ENCODE results near the gene KRTAP12-3. TPM values are rescaled to one million over a fixed set of nuclear protein-coding genes. Genes with fewer than 3 reads are reported as not detected.
"Not testable (repeated sequence)": the region's sequence is repeated elsewhere in the genome, so short reads cannot be mapped to it uniquely, and the experiment has no call there.

KRTAP12-3 gene
- total RNA-seq, 1 donor: not detected

DNA sequence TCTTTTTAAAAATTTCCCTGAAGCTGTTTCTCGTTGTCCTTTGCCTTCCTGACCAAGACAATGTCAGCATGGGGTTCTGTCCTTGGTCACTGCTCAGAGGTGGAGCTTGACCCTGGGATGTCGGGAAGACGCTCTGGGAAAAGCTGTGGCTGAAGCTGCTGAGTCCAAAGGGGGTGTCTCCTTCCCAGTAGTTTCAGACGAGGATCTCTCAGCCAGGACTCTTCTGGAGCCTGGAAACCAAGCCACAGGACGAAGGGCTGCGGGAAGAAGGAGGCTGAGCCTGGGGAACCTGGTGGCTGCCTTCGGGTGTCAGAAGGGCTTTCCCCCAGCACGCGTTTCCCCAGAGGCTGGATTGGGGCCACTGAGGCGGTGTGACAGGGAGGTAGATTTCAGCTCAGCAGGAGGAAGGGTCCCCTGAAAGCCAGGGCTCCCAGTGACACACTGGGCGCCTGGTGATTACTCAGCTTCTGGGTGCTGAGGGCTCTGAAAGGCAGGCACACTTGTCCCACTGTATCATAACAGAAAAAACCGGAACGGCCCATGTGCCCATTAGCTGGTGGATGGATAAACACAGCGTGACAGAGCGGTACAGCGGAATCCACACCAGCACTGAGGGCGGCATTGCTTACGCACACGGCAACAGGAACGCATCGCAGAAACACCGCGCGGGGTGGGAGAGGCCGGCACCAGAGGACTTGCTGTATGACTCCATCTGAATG lies 29.3 kb downstream of the KRTAP12-3 start:
- TF ChIP-seq, protein P1, sequence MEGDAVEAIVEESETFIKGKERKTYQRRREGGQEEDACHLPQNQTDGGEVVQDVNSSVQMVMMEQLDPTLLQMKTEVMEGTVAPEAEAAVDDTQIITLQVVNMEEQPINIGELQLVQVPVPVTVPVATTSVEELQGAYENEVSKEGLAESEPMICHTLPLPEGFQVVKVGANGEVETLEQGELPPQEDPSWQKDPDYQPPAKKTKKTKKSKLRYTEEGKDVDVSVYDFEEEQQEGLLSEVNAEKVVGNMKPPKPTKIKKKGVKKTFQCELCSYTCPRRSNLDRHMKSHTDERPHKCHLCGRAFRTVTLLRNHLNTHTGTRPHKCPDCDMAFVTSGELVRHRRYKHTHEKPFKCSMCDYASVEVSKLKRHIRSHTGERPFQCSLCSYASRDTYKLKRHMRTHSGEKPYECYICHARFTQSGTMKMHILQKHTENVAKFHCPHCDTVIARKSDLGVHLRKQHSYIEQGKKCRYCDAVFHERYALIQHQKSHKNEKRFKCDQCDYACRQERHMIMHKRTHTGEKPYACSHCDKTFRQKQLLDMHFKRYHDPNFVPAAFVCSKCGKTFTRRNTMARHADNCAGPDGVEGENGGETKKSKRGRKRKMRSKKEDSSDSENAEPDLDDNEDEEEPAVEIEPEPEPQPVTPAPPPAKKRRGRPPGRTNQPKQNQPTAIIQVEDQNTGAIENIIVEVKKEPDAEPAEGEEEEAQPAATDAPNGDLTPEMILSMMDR (IDR thresholded peaks at IDR 0.05; ENCODE audit: insufficient read depth, low read depth, low read length): no peak
- H3K4me3 ChIP-seq (ENCODE audit: low read depth, low read length): no peak overlapping the region
- no peak for DNase-seq (ENCODE audit: low read depth)

DNA sequence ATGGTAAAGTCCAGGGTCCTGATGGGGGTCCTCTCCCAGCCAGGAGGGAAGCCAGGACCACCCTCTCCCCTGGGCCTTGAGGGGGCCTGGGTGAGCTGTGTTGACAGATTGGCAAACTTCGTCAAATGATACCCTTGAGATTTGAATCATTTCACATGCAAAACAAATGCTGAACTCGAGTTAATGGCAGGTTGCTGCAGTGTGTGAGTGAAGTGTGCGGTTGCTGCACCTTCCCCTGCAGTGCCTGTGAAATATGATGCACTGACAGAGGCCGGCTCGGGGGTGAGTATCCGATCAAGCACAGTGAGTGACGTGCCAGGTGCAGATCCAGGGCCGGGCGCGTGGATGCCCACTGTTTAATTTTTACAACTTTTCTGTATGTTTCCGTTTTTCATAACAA lies 29.9 kb downstream of the KRTAP12-3 start:
- DNase-seq (ENCODE audit: low read depth): no peak
- H3K4me3 ChIP-seq (ENCODE audit: low read depth, low read length): no peak overlapping the region
- TF ChIP-seq, protein P1 (IDR thresholded peaks at IDR 0.05; ENCODE audit: insufficient read depth, low read depth, low read length): no peak

DNA sequence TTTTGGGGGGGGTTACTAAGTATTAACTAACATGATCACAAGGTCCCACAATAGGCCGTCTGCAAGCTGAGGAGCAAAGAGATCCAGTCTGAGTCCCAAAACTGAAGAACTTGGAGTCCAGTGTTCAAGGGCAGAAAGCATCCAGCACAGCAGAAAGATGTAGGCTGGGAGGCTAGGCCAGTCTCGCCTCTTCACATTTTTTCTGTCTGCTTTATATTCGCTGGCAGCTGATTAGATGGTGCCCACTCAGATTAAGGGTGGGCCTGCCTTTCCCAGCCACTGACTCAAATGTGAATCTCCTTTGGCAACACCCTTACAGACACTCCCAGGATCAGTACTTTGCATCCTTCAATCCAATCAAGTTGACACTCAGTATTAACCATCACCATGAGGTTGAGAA lies 32.0 kb downstream of the KRTAP12-3 start:
- DNase-seq (ENCODE audit: low read depth); H3K4me3 ChIP-seq (ENCODE audit: low read depth, low read length): not testable (repeated sequence)

DNA sequence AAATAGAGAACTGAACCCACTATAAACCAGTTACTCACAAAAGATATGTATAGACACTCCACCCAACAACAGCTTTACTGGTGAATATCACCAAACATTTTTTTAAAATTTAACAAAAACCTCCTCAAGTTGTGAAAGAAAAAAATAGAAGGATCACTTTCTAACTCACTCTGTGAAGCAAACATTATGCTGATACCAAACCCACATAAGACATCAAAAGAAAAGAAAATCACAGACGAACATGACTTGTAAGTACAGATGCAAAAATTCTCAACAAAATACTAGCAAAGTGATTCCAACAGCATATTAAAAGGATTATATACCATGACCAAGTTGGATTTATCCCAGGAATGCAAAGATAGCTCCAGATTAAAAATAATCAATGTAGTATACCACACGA lies 34.0 kb downstream of the KRTAP12-3 start:
- TF ChIP-seq, protein P1 (IDR thresholded peaks at IDR 0.05; ENCODE audit: insufficient read depth, low read depth, low read length): no peak
- no peak overlapping the region for H3K4me3 ChIP-seq (ENCODE audit: low read depth, low read length)
- DNase-seq (ENCODE audit: low read depth): no peak

DNA sequence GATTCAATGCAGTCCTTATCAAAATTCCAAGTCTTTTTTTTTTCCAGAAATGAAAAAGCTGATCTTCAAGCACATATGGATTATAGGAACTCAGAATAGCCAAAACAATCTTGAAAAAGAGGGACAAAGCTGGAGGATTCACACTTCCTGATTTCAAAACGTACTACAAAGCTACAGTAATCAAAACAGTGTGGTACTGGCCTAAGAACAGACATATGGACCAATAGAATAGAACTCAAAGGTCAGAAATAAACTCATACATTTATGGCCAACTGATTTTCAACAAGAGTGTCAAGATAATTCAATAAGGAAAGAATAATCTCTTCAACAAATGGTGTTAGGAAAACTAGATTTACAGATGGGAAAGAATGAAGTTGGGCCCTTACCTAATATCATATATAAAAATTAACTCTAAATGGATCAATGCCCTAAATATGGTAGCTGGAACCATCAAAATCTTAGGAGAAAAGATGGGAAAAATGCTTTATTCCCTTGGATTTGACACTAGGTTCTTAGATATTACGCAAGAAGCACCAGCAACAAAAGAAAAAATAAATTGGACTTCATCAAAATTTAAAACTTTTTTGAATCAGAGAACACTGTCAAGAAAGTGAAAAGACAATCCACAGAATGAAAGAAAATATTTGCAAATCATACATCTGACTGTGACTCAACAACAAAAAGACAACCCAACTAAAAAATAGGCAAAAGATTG lies 35.2 kb downstream of the KRTAP12-3 start:
- TF ChIP-seq, protein P1 (IDR thresholded peaks at IDR 0.05; ENCODE audit: insufficient read depth, low read depth, low read length): no peak
- no peak for DNase-seq (ENCODE audit: low read depth)
- H3K4me3 ChIP-seq (ENCODE audit: low read depth, low read length): no peak overlapping the region

DNA sequence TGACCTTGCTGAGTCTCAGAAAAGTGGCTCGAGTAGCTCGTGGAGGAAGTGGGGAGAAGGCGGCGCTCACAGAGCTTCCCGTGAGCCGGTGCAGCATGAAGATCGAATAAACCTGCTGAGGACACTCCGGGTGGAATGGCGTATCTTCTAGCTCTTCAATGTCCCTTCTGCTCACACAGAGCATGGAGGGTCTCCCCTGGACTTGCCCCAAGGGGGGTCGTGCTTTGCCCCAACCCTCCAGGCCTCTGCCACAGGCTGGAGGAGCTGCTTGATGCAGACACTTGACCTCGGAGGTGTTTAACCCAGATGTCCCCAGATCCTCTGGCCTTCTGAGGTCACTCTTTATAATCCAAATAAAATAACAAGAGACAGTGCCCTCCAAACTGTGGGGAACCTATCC lies 37.0 kb downstream of the KRTAP12-3 start:
- TF ChIP-seq, protein P1 (IDR thresholded peaks at IDR 0.05; ENCODE audit: insufficient read depth, low read depth, low read length): no peak
- DNase-seq (ENCODE audit: low read depth): no peak
- H3K4me3 ChIP-seq (ENCODE audit: low read depth, low read length): no peak overlapping the region

DNA sequence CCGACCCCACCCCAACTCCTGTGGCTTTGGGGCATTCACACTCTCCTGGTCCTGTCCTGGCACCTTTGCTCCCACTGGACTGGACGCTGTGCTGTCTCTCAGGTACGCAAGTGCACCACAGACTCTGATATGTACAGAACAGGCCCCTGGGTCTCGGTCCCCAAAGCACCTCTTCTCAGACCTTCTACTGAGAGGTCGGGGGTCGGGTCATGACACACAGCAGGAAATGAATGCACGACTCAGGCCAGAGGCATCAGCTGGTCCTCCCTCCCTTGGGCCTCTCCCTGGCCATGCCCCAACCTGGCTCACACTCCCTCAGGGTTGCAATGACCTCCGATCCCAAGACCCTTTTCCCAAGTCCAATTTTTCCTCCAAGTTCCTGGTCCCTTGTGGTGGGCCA lies 37.5 kb downstream of the KRTAP12-3 start:
- DNase-seq (ENCODE audit: low read depth): no peak
- H3K4me3 ChIP-seq (ENCODE audit: low read depth, low read length): no peak overlapping the region
- TF ChIP-seq, protein P1 (IDR thresholded peaks at IDR 0.05; ENCODE audit: insufficient read depth, low read depth, low read length): no peak

All from fibroblast of villous mesenchyme (primary cell).